Transverse colon (tissue), 4 donors: ENCODE data around the gene GEMIN5. TPM values are rescaled to one million over a fixed set of nuclear protein-coding genes. Genes with fewer than 3 reads are reported as not detected.

ENCODE experiments used
- DNase-seq: peaks from one replicate; pipeline ENCODE4 v3.0.0-alpha.2; 2019
- H3K27ac ChIP-seq, 4 donors: fragments of 200-600 bp; sonication (generic); 2 replicates each; pipeline ENCODE4 v1.5.1; 2016 to 2018; ENCODE audit warnings: inconsistent platforms in 4 of 4
- H3K27me3 ChIP-seq: fragments of 200-600 bp; sonication (generic); 2 replicates; pipeline ENCODE4 v1.5.1; 2017; ENCODE audit warnings: inconsistent platforms
- H3K36me3 ChIP-seq, 4 donors: fragments of 200-600 bp; sonication (generic); 2 replicates each; pipeline ENCODE4 v1.5.1; 2017 to 2019; ENCODE audit warnings: inconsistent platforms in 4 of 4
- H3K4me1 ChIP-seq, 4 donors: fragments of 200-600 bp; sonication (generic); 2 replicates each; pipeline ENCODE4 v1.5.1; 2017 to 2020; ENCODE audit warnings: inconsistent platforms in 4 of 4
- H3K4me3 ChIP-seq, 4 donors: fragments of 200-600 bp; sonication (generic); 1 replicate in 1 of 4; 2 replicates in 3 of 4; pipeline versions ENCODE4 v1.5.1 to v1.6.1; 2017 to 2019; ENCODE audit warnings: inconsistent platforms in 4 of 4
- H3K9me3 ChIP-seq, 2 donors: fragments of 200-600 bp; sonication (generic); 2 replicates each; pipeline ENCODE4 v1.5.1; 2017 to 2019; ENCODE audit warnings: inconsistent platforms in 2 of 2
- CTCF ChIP-seq, 5 experiments: fragments of 200-600 bp in 3 of 5; fragments of 450-650 bp in 2 of 5; sonication (generic) in 3 of 5; IDR thresholded peaks; 1 replicate in 2 of 5; 2 replicates in 3 of 5; pipeline ENCODE4 v1.5.1; 2016 to 2017; ENCODE audit warnings: antibody characterized with exemption in 5 of 5, inconsistent platforms in 3 of 5, mild to moderate bottlenecking in 2 of 5, moderate library complexity in 1 of 5
- EP300 ChIP-seq: sonication (generic); formaldehyde crosslinking; IDR thresholded peaks from one replicate; pipeline ENCODE4 v1.6.1; 2017; ENCODE audit warnings: antibody characterized with exemption, low read depth
- POLR2A ChIP-seq: fragments of 450-650 bp; IDR thresholded peaks from one replicate; pipeline ENCODE4 v1.6.1; 2016; ENCODE audit warnings: antibody characterized with exemption, mild to moderate bottlenecking, moderate library complexity
- POLR2AphosphoS5 ChIP-seq, 3 donors: sonication (generic); formaldehyde crosslinking; IDR thresholded peaks; one replicate each; pipeline ENCODE4 v1.6.1; 2016; ENCODE audit warnings: antibody characterized with exemption in 3 of 3
- WGBS, 2 donors: methylation state at CpG; one replicate each; pipeline ENCODE4 v1.1.5; 2018; ENCODE audit warnings: low coverage in 1 of 2; 5-methylcytosine and 5-hydroxymethylcytosine counted together
- in situ Hi-C, 4 donors: fragments of 200-750 bp; cut with MboI; loops; one replicate each; pipeline versions ENCODE4 v1.15.0 to v1.15.1; 2017; ENCODE audit warnings: low sequenced_read_pairs in 3 of 4, low pct_ligation_motif_present in 1 of 4, low pct_unique_long_range_greater_than_20kb in 1 of 4
- intact Hi-C: fragments of 100-400 bp; cut with DNase I; formaldehyde crosslinking; loops from one replicate; pipeline ENCODE4 v1.15.1; 2023; ENCODE audit warnings: low total_unique reads
- total RNA-seq, 4 donors: library from RNA; depleted of rRNA; stranded (reverse); fragments of >200 nt; gene quantifications; one replicate each; pipeline ENCODE4 v1.1.0, GENCODE V29; 2016

The GEMIN5 gene
- total RNA-seq, 4 donors from 2014 or later: 3.4 to 39.4 (median 7.3) TPM

DNA sequence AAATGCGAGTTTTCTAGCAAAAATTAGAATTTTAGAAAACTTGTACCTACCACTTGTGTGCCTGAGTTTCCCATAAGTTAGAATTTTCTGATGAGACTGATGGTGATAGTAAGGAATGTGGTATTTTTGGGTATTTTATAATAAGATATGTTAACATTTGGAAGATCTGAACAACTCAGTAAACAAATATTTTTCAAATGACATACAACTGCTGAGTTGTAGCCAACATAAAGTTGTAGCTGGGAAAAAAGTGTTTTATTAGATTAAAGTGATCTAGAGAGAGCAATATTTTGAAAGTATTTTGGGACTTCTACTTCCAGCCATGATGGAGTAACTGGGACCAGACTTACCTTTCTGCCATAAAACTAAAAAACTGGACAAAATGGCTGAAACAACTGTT lies 37.9 kb downstream of the GEMIN5 start:
- no peaks in the 10 kb centered on the region for H3K4me1 ChIP-seq
- H3K27me3 ChIP-seq: no peaks in the 10 kb centered on the region
- no peak overlapping the region for H3K27ac ChIP-seq
- intact Hi-C loops (no loop called here), in situ Hi-C loops (no loop called here)
- no peak for TF ChIP-seq EP300
- no peak for TF ChIP-seq POLR2A
- TF ChIP-seq CTCF (IDR thresholded peaks at IDR 0.05): no peak
- no peak for TF ChIP-seq POLR2AphosphoS5 (IDR thresholded peaks at IDR 0.05)
- H3K4me3 ChIP-seq: no peak overlapping the region
- peaks cover 0 to 75% (median 21%) of the 10 kb centered on the region in 4 donors for H3K36me3 ChIP-seq
- DNase-seq: no peak
- 93 to 100% methylated on average over 1 of the region's 1 CpG for WGBS, 2 donors
- no peaks in the 10 kb centered on the region for H3K9me3 ChIP-seq

GRCh38 chr5:154899151-154899816 lies 38.7 kb downstream of the GEMIN5 start:
- intact Hi-C loops: no loop called here

GRCh38 chr5:154898210-154898609 lies 39.8 kb downstream of the GEMIN5 start:
- H3K9me3 ChIP-seq: no peaks in the 10 kb centered on the region
- TF ChIP-seq CTCF (IDR thresholded peaks at IDR 0.05): no peak
- 95% methylated on average over 4 of the region's 4 CpGs; no CpG with 5 or more reads in 1 of the 2 donors for WGBS, 2 donors
- no peak for DNase-seq
- no peak overlapping the region for H3K27ac ChIP-seq
- in situ Hi-C loops (no loop called here), intact Hi-C loops (no loop called here)
- H3K27me3 ChIP-seq: no peaks in the 10 kb centered on the region
- H3K36me3 ChIP-seq: peaks cover 0 to 57% (median 15%) of the 10 kb centered on the region in 4 donors
- no peak overlapping the region for H3K4me3 ChIP-seq
- no peaks in the 10 kb centered on the region for H3K4me1 ChIP-seq

More at GRCh38 chr5:154899151-154899816, 38.7 kb downstream of the GEMIN5 start:
- Histone ChIP-seq H3K36me3 (peaks cover 0 to 67% (median 18%) of the 10 kb centered on the region in 4 donors), H3K27me3 (no peaks in the 10 kb centered on the region), H3K27ac (no peak overlapping the region), H3K9me3 (no peaks in the 10 kb centered on the region), H3K4me1 (no peaks in the 10 kb centered on the region), H3K4me3 (no peak overlapping the region)
- WGBS, 2 donors: 85 to 92% methylated on average over 9 of the region's 9 CpGs
- no peak for TF ChIP-seq POLR2AphosphoS5 (IDR thresholded peaks at IDR 0.05)
- no peak for TF ChIP-seq EP300
- TF ChIP-seq POLR2A: no peak
- no peak for TF ChIP-seq CTCF (IDR thresholded peaks at IDR 0.05)
- in situ Hi-C loops: no loop called here
- DNase-seq: no peak

- DNase-seq: no peak
- Histone ChIP-seq H3K27me3 (no peaks in the 10 kb centered on the region), H3K4me3 (no peak overlapping the region), H3K27ac (peak overlapping the region in 2 of 4 donors; percentile 19 to 36), H3K4me1 (no peaks in the 10 kb centered on the region), H3K9me3 (no peaks in the 10 kb centered on the region), H3K36me3 (peaks cover 0 to 55% (median 13%) of the 10 kb centered on the region in 4 donors)
- in situ Hi-C loops: no loop called here
- TF ChIP-seq CTCF (IDR thresholded peaks at IDR 0.05) (no peak), POLR2A (no peak), POLR2AphosphoS5 (IDR thresholded peaks at IDR 0.05) (no peak)
- intact Hi-C loops: no loop called here
Observed at GRCh38 chr5:154896562-154897165, 41.3 kb downstream of the GEMIN5 start.
